ENCODE data around the gene CSF1.

DNA sequence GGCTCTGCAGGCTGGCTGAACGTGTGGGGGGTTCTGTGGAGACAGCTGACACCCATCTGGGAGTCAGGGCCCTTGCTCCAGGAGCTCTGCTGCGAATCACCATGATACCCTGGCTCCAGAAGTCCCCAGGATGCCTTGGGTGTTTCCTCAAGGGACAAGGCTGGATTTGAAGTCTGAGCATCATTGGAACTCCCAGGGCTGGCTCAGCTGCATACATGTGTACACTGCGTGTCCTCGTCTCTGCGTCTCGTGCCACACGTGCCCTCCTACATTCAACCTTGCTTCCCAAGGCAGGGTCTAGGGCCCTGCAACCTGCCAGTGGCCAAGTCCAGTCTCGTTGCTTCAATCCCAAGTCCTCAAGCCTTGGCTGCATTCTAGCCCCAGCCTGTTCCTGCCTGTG, 11.7 kb downstream of the CSF1 start:
- TF ChIP-seq POLR2A (IDR thresholded peaks at IDR 0.05), result no peak
- TF ChIP-seq, protein P1, sequence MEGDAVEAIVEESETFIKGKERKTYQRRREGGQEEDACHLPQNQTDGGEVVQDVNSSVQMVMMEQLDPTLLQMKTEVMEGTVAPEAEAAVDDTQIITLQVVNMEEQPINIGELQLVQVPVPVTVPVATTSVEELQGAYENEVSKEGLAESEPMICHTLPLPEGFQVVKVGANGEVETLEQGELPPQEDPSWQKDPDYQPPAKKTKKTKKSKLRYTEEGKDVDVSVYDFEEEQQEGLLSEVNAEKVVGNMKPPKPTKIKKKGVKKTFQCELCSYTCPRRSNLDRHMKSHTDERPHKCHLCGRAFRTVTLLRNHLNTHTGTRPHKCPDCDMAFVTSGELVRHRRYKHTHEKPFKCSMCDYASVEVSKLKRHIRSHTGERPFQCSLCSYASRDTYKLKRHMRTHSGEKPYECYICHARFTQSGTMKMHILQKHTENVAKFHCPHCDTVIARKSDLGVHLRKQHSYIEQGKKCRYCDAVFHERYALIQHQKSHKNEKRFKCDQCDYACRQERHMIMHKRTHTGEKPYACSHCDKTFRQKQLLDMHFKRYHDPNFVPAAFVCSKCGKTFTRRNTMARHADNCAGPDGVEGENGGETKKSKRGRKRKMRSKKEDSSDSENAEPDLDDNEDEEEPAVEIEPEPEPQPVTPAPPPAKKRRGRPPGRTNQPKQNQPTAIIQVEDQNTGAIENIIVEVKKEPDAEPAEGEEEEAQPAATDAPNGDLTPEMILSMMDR (IDR thresholded peaks at IDR 0.05), result no peak

Data from Peyer's patch (tissue), 4 donors.